Esophagus (tissue), 2 donors: ENCODE data around the gene GALNTL6. TPM values are rescaled to one million over a fixed set of nuclear protein-coding genes. Genes with fewer than 3 reads are reported as not detected.

Source experiments
- H3K27ac ChIP-seq, 2 donors: one replicate each; pipeline ENCODE4 v1.5.1; 2013; ENCODE audit warnings: low read depth in 2 of 2, mild to moderate bottlenecking in 2 of 2, inconsistent platforms in 1 of 2, low read length in 1 of 2, moderate library complexity in 1 of 2
- H3K27me3 ChIP-seq, 2 donors: one replicate each; pipeline ENCODE4 v1.6.1; 2013; ENCODE audit warnings: low read length in 2 of 2, control low read depth in 1 of 2, mild to moderate bottlenecking in 1 of 2; ENCODE audit not compliant: insufficient read depth in 2 of 2, control insufficient read depth in 1 of 2
- H3K36me3 ChIP-seq, 2 donors: one replicate each; pipeline ENCODE4 v1.6.1; 2013; ENCODE audit warnings: low read length in 1 of 2; ENCODE audit not compliant: control insufficient read depth in 2 of 2, insufficient read depth in 2 of 2
- H3K4me1 ChIP-seq, 2 donors: one replicate each; pipeline ENCODE4 v1.6.1; 2013; ENCODE audit warnings: low read length in 1 of 2; ENCODE audit not compliant: control insufficient read depth in 2 of 2, insufficient read depth in 2 of 2
- H3K4me3 ChIP-seq, 2 donors: one replicate each; pipeline ENCODE4 v1.5.1; 2013; ENCODE audit warnings: low read length in 2 of 2, mild to moderate bottlenecking in 2 of 2, low read depth in 1 of 2, moderate library complexity in 1 of 2
- H3K9me3 ChIP-seq, 2 donors: one replicate each; pipeline ENCODE4 v1.6.1; 2013; ENCODE audit warnings: mild to moderate bottlenecking in 2 of 2, low read depth in 1 of 2, low read length in 1 of 2, moderate library complexity in 1 of 2; ENCODE audit not compliant: control insufficient read depth in 2 of 2, insufficient read depth in 1 of 2
- WGBS, 2 donors: extraction: QIAGEN DNeasy Blood & Tissue Kit; methylation state at CpG; one replicate each; pipeline ENCODE4 v1.1.7; 2013; 5-methylcytosine and 5-hydroxymethylcytosine counted together
- polyA plus RNA-seq, 2 donors: library from polyadenylated mRNA; stranded (reverse); fragments of 200-250 nt; gene quantifications; one replicate each; pipeline ENCODE4 v1.2.3, GENCODE V29; 2013
- donor health status: healthy with polysubstance abuse.
- donor health status: Bipolar disorder and iron deficiency.

Gene GALNTL6
- polyA plus RNA-seq, 2 donors, result not detected

DNA sequence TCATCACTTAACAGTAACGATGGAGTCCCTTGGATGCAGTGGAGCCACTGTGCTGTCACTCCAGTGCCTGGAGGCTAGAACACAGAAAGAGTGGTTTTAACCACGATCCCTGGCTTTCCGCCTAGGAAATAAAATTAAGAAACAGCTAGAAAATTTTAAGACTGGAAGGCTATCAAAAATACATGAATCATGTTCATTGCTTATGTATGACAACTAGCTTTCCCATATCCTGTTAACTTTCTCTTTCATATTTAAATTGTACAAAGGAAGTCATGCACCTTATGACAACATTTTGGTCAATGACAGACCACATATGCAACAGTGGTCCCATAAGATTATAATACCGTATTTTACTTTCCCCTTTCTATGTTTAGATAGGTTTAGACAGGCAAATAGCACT is 115.1 kb downstream of the GALNTL6 start:
- H3K9me3 ChIP-seq, result peaks cover 8 to 9% of the 10 kb centered on the region in 2 donors
- H3K4me3 ChIP-seq, result no peak overlapping the region
- 76 to 84% methylated on average over 4 of the region's 4 CpGs for WGBS, 2 donors
- H3K27ac ChIP-seq, result no peak overlapping the region
- H3K4me1 ChIP-seq, result no peaks in the 10 kb centered on the region
- H3K27me3 ChIP-seq, result no peaks in the 10 kb centered on the region
- H3K36me3 ChIP-seq, result no peaks in the 10 kb centered on the region

- H3K27ac ChIP-seq, result no peak overlapping the region
- peaks cover 8 to 9% of the 10 kb centered on the region in 2 donors for H3K9me3 ChIP-seq
- H3K4me3 ChIP-seq, result no peak overlapping the region
- H3K36me3 ChIP-seq, result no peaks in the 10 kb centered on the region
- 90 to 93% methylated on average over 11 of the region's 11 CpGs for WGBS, 2 donors
- no peaks in the 10 kb centered on the region for H3K27me3 ChIP-seq
- H3K4me1 ChIP-seq, result no peaks in the 10 kb centered on the region
These were observed 116.3 kb downstream of the GALNTL6 start for GRCh38 chr4:171929477-171929876.

DNA sequence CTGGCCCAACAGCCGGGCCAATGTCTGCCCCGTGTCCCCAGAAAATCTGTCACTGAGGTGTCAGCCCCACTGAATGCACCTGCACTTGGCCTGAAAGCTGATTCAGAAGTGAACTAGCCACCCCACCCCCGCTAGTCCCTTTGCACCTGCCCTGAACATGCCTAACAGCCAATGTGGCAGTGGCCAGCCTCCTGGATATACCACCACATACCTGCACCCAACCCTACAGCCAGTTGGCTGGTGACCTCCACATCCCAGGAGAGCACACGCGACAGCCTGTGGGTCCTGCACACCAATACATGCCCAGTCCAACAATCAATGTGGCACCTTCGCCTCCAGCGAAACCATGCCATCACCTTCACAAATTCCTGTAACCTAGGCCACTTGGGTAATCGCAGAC is 116.7 kb downstream of the GALNTL6 start:
- Histone ChIP-seq H3K27ac (no peak overlapping the region), H3K27me3 (no peaks in the 10 kb centered on the region), H3K4me3 (no peak overlapping the region), H3K36me3 (no peaks in the 10 kb centered on the region), H3K4me1 (no peaks in the 10 kb centered on the region), H3K9me3 (peaks cover 8 to 9% of the 10 kb centered on the region in 2 donors)
- 91 to 93% methylated on average over 8 of the region's 8 CpGs for WGBS, 2 donors

DNA sequence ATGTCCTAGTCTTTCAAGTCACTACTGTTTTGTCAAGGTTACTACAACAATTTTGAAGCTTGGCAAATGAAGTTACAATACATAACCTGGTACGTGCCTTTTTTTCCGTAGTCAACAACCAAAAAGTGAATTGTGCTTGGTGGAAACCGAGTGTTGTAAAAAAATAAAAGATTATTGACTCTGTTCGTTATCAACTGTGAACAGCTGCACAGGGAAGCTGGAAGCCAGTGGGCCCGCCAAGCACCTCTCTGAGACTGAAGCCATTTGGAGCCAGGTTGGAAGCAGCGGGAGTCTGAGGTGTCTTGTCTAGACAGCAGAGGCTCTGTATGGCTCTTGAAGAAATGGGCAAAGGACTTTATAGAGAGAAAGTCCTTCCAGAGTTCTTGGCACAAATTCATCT is 119.0 kb downstream of the GALNTL6 start:
- WGBS, 2 donors, result 62 to 82% methylated on average over 6 of the region's 6 CpGs
- H3K27ac ChIP-seq, result no peak overlapping the region

GRCh38 chr4:171940656-171941055 is 127.5 kb downstream of the GALNTL6 start:
- H3K4me3 ChIP-seq, result no peak overlapping the region
- WGBS, 2 donors, result 88 to 91% methylated on average over 6 of the region's 6 CpGs
- no peaks in the 10 kb centered on the region for H3K36me3 ChIP-seq
- H3K27me3 ChIP-seq, result no peaks in the 10 kb centered on the region
- H3K9me3 ChIP-seq, result no peaks in the 10 kb centered on the region
- H3K27ac ChIP-seq, result no peak overlapping the region
- H3K4me1 ChIP-seq, result no peaks in the 10 kb centered on the region

More for the DNA sequence above, 119.0 kb downstream of the GALNTL6 start:
- no peaks in the 10 kb centered on the region for H3K27me3 ChIP-seq
- H3K9me3 ChIP-seq, result peaks cover 8 to 9% of the 10 kb centered on the region in 2 donors
- H3K4me1 ChIP-seq, result no peaks in the 10 kb centered on the region
- H3K4me3 ChIP-seq, result no peak overlapping the region
- H3K36me3 ChIP-seq, result no peaks in the 10 kb centered on the region

GRCh38 chr4:171947400-171947799 is 134.2 kb downstream of the GALNTL6 start:
- Histone ChIP-seq H3K27ac (no peak overlapping the region), H3K27me3 (no peaks in the 10 kb centered on the region), H3K9me3 (no peaks in the 10 kb centered on the region), H3K4me1 (no peaks in the 10 kb centered on the region), H3K36me3 (no peaks in the 10 kb centered on the region), H3K4me3 (no peak overlapping the region)

DNA sequence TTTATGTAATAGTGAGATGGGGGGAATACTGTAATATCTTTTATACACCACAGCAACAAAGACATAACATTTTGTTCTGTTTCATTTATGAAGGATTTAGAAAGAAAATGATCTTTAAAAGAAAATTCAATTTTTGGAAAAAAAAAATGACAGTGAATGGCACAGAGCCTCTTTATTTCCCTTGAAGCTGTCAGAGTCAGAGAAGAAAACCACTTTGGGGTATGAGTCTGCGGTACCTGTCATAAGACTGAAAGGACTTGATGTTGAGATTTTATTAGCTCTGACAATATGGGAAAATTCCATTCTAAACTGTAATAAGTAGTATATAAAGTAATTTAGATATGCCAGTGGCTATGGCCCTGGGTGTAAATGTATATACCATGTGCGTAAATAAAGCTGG is 134.8 kb downstream of the GALNTL6 start:
- 88 to 89% methylated on average over 2 of the region's 2 CpGs for WGBS, 2 donors
- Histone ChIP-seq H3K36me3 (no peaks in the 10 kb centered on the region), H3K4me3 (no peak overlapping the region), H3K4me1 (no peaks in the 10 kb centered on the region), H3K27me3 (no peaks in the 10 kb centered on the region), H3K27ac (no peak overlapping the region), H3K9me3 (no peaks in the 10 kb centered on the region)

GRCh38 chr4:171954650-171955049 is 141.4 kb downstream of the GALNTL6 start:
- H3K27ac ChIP-seq, result no peak overlapping the region
- no peaks in the 10 kb centered on the region for H3K4me1 ChIP-seq
- H3K4me3 ChIP-seq, result no peak overlapping the region
- H3K9me3 ChIP-seq, result no peaks in the 10 kb centered on the region
- WGBS, 2 donors, result 17 to 19% methylated on average over 1 of the region's 1 CpG
- H3K36me3 ChIP-seq, result no peaks in the 10 kb centered on the region
- no peaks in the 10 kb centered on the region for H3K27me3 ChIP-seq

GRCh38 chr4:171956678-171957077 is 143.5 kb downstream of the GALNTL6 start:
- Histone ChIP-seq H3K36me3 (no peaks in the 10 kb centered on the region), H3K4me3 (no peak overlapping the region), H3K27me3 (no peaks in the 10 kb centered on the region), H3K27ac (no peak overlapping the region), H3K4me1 (no peaks in the 10 kb centered on the region), H3K9me3 (no peaks in the 10 kb centered on the region)
- WGBS, 2 donors, result 71 to 72% methylated on average over 4 of the region's 4 CpGs

- Histone ChIP-seq H3K27me3 (no peaks in the 10 kb centered on the region), H3K4me1 (no peaks in the 10 kb centered on the region), H3K4me3 (no peak overlapping the region), H3K36me3 (no peaks in the 10 kb centered on the region), H3K9me3 (no peaks in the 10 kb centered on the region), H3K27ac (no peak overlapping the region)
- 73 to 78% methylated on average over 5 of the region's 5 CpGs for WGBS, 2 donors
These were observed 148.9 kb downstream of the GALNTL6 start for GRCh38 chr4:171962110-171962509.
